HG03439 (cell line): ENCODE data around the gene CUL9.

Experiments used
- ATAC-seq: cut with Tn5 transposase; IDR thresholded peaks from one replicate; pipeline ENCODE4 v1.9.1; 2021; ENCODE audit warnings: mild to moderate bottlenecking, moderate library complexity; ENCODE audit not compliant: unreplicated experiment

CUL9 gene

DNA sequence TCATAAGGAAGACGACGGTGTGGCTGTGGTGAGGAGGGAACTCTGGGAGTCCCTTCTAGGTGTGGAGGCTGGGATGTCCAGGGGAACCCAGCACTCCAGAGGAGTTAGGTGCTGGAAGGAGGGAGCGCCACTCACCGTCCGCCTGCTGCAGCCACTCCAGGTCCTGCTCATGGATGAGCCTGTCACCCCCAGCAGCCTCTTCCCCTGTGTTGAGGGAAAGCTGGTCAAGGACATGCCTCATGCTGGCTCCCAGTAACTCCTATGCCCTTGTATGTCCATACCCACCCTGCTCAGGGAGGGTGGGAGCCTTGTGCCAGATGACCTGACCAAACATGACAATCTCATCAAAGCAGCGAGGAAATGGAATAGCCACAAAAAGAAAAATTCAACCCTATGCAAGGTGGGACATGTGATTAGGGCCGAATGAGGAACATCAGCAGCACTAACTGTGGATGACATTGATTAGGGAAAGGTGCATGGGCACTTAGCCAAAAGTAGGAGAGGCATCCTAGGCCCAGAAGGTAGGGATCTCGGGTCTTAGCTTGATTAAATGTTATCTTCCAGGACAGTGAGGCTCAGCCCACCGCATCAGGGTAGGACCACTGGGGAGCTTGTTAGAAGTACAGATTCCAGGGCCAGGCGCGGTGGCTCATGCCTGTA, 44.3 kb downstream of the CUL9 start:
- ATAC-seq, result no peak

DNA sequence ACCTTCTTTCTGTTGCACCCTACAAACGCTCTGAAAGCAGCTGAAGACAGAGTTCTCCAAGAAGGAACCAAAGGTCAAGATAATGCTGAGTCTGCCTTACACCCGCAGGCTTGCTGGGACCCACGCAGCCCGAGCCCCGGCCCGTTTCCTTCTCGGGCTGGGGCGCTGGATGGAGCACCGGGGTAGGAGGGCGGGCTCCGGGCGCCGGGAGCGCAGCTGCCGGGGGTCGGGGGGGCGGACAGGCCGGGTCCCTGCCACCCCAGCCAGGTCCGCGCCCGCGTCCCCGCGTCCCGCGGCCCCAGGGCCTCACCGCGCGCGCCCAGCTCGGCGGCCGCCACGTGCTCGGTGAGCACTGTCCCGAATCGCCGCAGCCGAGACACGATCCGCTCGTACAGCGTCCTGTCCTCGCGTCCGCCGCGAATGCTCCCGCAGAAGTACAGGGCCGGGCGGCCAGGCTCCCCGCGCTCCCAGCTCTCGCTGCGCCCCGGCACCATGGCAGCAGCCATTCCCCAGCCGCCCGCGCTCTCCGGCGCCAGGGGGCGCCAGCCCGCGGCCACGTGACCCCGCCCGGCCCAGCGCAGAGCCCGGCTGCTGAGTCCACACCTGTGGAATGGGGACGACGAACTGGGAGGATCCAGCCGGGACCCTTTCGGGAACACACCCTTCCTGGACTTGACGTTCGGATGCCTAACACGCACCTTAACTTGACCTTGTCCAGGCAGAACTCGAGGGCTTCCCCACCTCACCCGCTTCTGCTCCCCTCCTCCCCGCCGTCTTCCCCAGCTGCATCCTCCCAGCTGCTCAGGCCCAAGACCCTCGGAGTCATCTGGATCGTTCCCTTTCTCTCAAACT, 47.2 kb downstream of the CUL9 start, which contains the start of gene DNPH1:
TSS of gene DNPH1 (minus strand) at position 531 of the 852 bp plus-strand sequence. CDS start at position 506, 25 bp downstream.
- peak; percentile 56 for ATAC-seq

DNA sequence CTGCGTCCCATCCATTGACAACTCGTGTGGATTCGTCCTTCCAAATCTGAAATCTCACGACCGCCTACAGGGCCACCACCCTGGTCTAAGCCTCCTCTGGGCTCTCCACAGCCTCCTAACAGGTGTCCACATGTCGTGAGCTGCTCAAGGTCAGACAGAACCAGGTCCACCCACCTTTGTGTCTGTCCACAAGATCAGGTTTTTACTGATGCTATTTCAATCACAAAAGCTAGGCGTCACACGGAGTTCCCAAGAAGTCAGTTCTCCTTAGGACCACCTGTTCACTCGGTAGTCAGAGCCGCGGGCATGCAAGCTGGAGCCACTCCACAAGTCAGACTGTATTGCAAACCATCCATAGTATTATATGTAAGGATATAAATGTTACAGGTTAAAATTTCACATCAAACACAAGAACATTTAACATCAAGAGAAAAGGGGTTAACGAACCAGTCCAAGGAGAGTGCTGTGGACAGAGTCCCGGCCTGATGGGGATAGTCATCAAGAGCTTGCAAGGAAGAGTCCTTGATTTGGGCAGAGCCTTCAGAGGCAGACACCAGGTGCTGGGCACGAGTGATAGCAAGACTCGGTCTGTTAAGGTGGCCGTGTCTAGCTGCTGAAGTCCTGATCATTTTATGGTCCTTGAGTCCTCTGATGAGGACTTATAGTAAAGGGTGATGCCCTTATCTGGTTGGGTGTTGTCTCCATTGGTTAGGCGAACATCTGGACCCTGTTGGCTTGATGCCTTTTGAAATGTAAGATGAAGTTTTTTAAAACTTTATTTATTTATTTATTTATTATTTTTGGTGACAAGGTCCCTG, 48.0 kb downstream of the CUL9 start:
- ATAC-seq, result no peak

DNA sequence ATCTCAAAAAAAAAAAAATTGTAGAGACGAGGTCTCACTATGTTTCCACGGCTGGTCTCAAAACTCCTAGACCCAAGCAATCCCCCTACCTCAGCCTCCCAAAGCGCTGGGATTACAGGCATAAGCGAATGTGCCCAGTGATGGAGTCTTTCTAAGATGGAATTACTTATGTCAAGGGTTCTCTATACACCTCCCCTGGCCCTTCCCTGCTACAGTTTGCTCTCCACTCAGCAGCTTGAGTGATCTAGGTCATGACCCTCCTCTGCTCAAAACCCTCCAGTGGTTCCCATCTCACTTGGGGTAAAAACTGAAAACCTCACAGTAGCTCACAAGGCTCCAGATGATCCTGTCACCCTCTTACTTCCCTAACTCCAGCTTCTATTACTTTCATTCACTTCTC, 49.1 kb downstream of the CUL9 start:
- no peak for ATAC-seq

DNA sequence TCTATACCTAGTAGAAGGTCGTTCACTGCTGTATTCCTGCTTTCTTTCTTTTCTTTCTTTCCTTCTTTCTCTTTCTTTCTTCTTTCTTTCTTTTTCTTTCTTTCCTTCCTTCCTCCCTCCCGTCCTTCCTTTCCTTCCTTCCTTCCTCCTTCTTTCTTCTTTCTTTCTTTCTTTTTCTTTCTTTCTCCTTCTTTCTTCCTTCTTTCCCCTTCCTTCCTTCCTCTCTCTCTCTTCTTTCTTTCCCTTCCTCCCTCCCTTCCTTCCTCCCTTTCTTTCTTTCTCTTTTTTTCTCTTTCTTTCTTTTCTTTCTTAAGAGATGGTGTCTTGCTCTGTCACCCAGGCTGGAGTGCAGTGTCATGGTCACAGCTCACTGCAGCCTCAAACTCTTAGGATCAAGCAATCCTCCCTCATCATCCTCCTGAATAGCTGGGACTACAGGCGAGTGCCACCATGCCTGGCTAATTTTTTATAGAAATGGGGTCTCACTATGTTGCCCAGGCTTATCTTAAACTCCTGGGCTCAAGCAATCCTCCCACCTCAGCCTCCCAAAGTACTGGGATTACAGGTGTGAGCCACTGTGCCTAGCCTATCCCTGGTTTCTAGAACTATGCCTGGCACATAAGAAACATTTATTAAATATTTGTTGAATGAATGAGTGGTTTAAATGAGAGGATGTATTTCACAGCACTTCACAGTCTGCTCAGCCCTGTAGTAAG, 49.9 kb downstream of the CUL9 start:
- no peak for ATAC-seq

DNA sequence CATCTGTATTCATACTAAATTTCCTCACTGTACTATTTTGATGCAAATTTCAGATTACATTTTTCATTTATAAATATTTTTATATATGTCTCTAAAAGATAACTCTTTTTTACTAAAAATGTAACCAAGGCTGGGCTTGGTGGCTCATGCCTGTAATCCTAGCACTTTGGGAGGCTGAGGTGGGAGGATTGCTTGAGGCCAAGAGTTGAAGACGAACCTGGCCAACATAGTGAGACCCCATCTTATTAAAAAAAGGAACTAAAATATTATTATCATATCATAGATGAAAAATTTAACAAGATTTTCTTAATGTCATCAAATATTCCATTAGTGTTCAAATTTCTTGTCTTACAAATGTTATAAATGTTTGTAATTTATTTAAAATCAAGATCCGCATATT, 53.8 kb downstream of the CUL9 start:
- ATAC-seq, result no peak

DNA sequence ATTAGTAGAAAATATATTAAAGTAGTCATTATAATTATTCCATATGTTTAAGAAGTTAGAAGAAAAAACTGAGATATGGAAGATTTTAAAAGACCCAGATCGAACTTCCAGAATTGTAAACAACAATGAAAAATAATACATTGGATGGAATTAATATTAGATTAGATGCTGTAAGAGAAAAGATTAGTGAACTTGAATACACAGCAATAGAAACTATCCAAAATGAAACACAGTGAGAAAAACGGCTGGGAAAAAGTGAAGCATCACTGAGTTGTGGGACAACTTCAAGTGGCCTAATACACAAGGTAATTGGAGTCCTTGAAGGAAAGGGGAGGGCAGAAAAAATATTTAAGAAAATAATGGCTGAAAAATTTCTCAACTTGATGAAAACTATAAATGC, 57.1 kb downstream of the CUL9 start:
- ATAC-seq, result no peak

DNA sequence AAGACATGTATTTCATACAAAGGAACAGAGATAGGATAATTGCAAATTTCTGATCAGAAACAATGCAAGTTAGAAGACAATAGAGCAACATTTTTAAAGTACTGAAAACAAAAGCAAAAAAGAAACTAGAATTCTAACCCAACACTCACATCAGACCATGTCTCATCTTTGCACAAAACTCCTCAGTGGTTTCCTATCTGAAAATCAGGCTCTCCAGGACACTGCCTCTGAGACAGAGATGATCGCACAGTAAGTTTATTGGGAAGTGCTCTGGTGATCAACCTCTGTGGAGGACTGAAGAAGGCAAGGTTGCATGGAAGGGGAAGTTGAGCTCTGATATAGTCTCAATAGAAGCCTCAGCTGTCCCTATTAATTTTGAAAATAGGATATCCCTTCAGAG, 59.0 kb downstream of the CUL9 start:
- no peak for ATAC-seq

DNA sequence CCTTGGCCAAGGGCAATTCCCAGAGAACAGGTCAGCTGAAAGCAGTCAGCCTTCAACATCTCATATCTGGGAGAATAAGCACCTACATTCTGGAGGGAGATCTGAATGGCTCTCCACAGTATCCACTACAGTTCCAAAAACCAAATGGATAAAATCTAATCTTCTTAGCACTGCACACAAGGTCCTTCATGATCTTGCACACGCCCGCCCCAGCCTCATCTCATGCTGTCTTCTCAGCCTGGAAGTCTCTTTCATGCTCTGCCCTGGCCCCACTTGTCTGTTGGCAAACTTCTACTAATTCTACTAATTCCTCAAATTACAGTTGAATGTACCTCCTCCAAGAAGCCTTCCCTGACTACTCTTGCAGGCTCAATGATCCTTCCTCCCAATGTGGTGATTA, 59.5 kb downstream of the CUL9 start:
- ATAC-seq, result no peak

DNA sequence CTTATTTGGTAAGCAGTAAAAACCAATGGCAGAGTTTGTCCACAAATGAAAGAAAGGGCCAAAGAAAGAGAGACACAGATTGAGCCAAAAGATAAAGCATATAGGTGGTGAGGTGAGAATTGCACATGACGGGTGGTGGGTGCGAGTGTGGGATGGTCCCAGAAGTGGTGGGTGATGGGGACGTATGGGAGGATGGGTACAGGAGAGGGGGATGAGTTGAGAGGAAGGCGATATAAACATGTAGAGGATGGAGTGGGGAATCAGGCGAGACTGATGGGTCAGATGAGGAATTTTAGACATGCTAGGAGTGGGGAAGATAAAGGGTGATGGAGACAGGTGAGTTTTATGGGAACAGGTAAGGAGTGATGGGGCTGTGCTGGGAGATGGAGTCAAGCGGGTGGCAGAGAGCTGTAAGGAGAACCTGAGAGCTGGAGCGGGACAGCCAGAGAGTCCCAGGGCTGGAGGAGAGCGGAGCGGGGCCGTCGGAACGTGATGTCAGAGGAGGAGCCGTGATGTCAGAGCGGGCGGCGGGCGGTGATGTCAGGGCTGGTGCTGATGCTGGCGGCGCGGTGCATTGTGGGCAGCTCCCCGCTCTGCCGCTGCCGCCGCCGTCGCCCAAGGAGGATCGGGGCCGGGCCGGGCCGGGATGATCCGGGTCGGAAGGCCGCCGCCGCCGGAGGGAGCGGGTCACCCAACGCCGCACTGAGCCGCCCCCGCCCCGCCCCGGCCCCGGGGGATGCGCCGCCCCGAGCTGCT, 61.1 kb downstream of the CUL9 start, which contains the start of gene TTBK1:
TSS of gene TTBK1 (plus strand) at position 574 of the 756 bp plus-strand sequence. CDS start 3,180 bp downstream, outside the sequence.
- no peak for ATAC-seq

DNA sequence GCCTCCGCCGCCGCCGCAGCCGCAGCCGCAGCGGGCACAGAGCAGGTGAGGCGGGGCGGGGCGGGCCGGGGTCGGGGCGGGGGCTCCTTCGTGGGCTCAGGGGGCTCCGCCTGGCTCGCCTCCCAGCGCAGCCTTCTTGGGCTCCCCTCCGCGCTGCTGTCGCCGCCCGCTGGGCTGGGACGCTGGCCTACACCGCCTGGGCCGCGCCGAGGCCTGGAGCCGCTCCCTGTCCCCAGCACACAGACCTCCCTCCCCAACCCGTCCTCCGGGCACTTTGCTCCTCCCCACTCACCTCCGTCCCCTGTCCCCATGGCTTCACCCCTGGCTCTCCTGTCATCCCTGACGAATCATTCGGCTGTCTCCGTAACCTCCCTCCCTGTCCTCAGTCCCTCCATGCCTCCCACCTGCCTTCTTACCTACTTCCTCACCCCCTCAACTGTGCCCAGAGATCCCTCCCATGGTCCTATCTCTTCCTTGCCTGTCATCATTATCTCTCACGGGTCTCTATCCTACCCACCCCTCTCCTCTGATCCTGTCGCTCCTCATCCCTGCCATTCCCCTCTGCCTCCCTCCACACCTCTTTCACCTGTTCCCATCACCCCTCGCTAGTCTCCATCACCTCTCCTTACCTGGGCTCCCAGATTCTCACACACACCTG, 61.8 kb downstream of the CUL9 start:
- no peak for ATAC-seq

DNA sequence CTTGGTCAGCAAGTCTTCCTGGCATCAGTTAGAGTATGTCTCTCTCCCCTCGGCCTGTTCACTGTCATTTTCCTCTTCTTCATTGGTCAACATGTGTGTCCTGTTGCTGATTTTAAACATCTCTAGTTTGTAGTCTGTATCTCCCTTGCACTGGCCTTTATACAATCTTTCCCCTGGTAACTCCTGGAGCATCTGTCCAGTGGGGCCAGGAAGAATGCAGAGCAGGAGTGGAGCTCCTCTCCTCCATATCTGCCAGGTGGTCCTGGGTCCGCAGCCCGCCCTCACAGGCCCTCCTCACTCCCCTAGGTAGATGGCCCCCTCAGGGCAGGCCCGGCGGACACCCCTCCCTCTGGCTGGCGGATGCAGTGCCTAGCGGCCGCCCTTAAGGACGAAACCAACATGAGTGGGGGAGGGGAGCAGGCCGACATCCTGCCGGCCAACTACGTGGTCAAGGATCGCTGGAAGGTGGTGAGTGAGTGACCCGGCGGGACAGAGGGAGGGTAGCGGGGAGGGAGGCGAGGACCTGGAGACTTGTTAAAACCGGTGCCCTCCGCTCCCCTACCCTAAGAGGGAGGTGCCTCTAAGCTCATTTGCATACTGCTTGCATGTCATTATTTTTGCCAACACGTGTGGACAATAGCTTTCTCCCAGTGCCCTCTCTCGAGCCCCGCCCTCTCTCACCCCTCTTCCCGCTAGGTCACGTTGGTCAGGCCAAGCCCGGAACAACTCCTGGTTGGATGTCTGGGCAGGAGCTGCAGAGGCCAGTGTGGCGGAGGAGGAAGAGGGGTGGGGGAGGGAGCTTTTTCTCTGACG, 64.5 kb downstream of the CUL9 start:
- ATAC-seq, result peak; percentile 35

DNA sequence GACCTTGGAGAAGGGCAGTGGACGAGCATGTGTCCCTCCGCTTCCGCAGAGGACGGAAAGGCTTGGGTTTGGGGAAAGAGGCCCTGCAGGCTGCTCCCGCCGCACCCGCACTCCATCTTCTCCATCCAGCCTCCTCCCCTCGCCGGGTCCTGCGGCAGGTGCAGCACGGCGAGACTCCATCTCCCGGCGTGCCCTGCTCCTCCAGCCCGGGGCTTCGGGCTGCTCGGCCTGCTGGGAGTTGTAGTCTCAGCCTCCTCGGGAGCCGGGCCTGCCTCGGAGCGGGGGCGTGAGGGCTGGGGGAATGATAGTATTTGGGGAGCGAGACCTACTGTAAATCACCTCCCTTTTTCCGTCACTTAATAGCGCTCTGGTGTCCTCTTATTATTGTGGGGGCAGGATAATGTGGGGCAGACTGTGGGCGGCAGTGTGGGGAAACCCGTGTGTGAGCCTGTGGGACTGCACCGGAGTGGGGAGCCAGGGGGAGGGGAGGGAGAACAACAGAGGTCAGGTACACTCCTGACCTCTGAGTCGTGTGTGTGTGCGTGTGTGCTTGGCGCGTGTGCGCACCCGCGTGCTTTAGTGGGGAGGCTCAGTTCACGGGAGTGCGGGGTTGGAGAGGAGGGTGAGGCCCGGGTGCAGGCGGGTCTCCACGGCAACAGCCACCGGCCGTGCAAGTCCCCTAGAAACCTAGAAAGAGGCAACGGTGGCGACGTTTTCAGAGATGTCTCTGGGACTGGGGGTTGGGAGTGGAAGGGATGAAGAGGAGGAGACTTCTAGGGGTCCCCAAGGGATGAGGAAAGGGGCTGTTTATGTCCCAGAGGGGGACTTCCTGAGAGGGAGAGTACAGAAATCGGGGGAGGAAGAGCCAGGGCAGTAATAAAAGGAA, 65.4 kb downstream of the CUL9 start:
- ATAC-seq, result peak; percentile 77

DNA sequence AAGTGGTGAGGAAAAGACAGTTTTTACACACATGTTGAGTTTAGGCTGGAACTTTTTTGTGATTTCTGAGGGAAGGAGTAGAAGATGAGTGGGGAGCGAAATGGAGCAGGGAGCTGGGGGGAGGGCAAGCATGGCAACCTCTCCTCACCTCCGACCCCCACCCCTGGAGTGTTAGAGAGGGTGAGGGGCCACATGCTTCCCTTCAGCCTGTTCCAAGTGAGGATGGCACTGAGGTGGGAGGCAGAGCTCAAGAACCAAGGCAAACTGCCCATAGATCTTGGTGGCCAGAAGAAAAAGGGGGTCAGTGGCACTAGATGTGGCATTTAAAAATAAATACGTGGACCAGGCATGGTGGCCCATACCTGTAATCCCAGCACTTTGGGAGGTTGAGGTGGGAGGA, 66.1 kb downstream of the CUL9 start:
- ATAC-seq, result no peak

DNA sequence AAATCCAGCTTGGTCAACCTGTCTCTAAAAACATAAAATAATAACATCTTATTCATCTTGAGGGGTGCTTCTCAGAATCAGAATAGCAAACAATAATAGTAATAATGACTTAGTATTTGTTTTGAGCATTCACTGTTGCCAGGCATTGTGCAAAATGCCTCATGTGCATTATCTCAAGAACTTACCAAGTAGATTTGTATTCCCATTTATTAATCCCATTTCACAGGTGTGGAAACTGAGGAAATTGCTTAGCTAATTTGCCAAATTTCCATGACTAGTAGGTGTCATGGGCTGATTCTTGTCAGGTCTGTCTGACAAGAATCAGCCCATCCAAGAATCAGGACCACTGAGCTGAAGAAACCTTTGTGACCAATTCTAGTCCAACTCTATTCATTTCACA, 66.8 kb downstream of the CUL9 start:
- ATAC-seq, result no peak

DNA sequence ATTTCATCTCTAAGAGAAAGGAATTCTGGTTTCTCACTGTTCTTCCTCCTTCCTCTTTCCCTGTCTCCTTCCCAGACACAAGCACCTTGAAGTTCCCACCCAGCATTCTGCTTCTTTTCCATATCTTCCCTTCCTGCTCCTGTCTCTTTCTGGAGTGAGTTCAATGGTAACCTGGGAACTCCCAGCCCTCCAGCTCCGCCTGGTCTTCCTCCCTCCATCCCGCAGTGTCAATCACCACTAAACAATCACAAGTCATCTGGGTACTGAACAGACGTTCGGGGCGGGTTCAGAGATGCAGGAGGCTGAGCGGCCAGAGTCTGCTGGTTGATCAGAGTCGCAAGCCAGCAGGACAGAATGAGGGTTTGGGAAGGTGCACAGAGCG, 69.0 kb downstream of the CUL9 start:
- ATAC-seq, result no peak

DNA sequence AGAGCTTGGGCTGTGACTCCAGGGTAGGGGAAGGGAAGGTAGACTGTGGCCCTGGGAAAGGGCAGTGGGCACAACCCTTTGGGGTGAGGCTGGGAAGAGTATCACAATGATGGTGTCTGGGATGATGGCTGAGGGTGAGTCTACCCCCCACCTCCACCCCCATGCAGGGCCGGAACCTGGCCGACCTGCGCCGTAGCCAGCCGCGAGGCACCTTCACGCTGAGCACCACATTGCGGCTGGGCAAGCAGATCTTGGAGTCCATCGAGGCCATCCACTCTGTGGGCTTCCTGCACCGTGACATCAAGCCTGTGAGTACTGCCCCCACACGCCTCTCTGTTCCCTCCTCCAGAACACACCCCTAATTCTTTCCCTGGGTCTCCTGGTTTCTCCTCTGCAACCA, 71.4 kb downstream of the CUL9 start:
- ATAC-seq, result no peak
